Naive thymus-derived CD4-positive, alpha-beta T cell (primary cell): Measurements from ENCODE around the gene LRRC75B. TPM values are rescaled to one million over a fixed set of nuclear protein-coding genes. Genes with fewer than 3 reads are reported as not detected.

Source experiments
- ATAC-seq: fragments of 150-1000 bp; cut with Tn5 transposase; 2 replicates; pipeline ENCODE4 v1.10.0; 2021; ENCODE audit warnings: mild to moderate bottlenecking, moderate library complexity
- CTCF ChIA-PET: fragments of 350-600 bp; sonication (Branson Sonifier 250); formaldehyde crosslinking; loops from one replicate; lab custom pipeline; 2021; ENCODE audit warnings: antibody characterized with exemption; lab: Charles Lee
- POLR2A ChIA-PET: fragments of 350-600 bp; sonication (Branson Sonifier 250); formaldehyde crosslinking; loops from one replicate; lab custom pipeline; 2021; ENCODE audit warnings: antibody characterized with exemption, inconsistent platforms; lab: Charles Lee
- DNase-seq, 9 donors: peaks; one replicate each; pipeline versions ENCODE4 v3.0.0 to v3.0.0-alpha.2; 2020 to 2022; ENCODE audit warnings: mixed read lengths in 1 of 9
- H3K27ac ChIP-seq: one replicate; pipeline ENCODE4 v1.7.0; 2013; ENCODE audit warnings: mild to moderate bottlenecking, low read depth, low read length, moderate library complexity
- H3K27me3 ChIP-seq, 2 donors: one replicate each; pipeline ENCODE4 v1.7.0; 2013; ENCODE audit warnings: low read length in 2 of 2, mild to moderate bottlenecking in 2 of 2, moderate library complexity in 2 of 2; ENCODE audit not compliant: control insufficient read depth in 2 of 2, insufficient read depth in 2 of 2
- H3K36me3 ChIP-seq, 3 experiments: 1 replicate in 2 of 3; 2 replicates in 1 of 3; pipeline ENCODE4 v1.7.0; 2013; ENCODE audit warnings: low read length in 3 of 3, mild to moderate bottlenecking in 3 of 3, moderate library complexity in 1 of 3; ENCODE audit not compliant: insufficient read depth in 3 of 3, control insufficient read depth in 2 of 3
- H3K4me1 ChIP-seq, 2 donors: one replicate each; pipeline ENCODE4 v1.7.0; 2013; ENCODE audit warnings: low read length in 2 of 2, mild to moderate bottlenecking in 2 of 2, moderate library complexity in 1 of 2; ENCODE audit not compliant: control insufficient read depth in 2 of 2, insufficient read depth in 2 of 2
- H3K4me3 ChIP-seq: 2 replicates; pipeline ENCODE4 v1.7.0; 2013; ENCODE audit warnings: mild to moderate bottlenecking, low read length
- H3K9me3 ChIP-seq, 3 experiments: 1 replicate in 2 of 3; 2 replicates in 1 of 3; pipeline ENCODE4 v1.7.0; 2013; ENCODE audit warnings: low read length in 3 of 3; ENCODE audit not compliant: control insufficient read depth in 2 of 3
- H3K27ac Mint-ChIP-seq, 9 donors: one replicate each; pipeline ENCODE4 v1.8.0; 2020 to 2022; ENCODE audit warnings: mixed read lengths in 9 of 9, mild to moderate bottlenecking in 8 of 9, moderate library complexity in 5 of 9, inconsistent platforms in 2 of 9
- H3K27me3 Mint-ChIP-seq, 5 donors: one replicate each; pipeline ENCODE4 v1.8.0; 2021 to 2022; ENCODE audit warnings: mixed read lengths in 5 of 5, mild to moderate bottlenecking in 1 of 5
- H3K36me3 Mint-ChIP-seq, 5 donors: one replicate each; pipeline ENCODE4 v1.8.0; 2020 to 2022; ENCODE audit warnings: mixed read lengths in 5 of 5, mild to moderate bottlenecking in 3 of 5, inconsistent platforms in 1 of 5
- H3K4me1 Mint-ChIP-seq, 7 donors: one replicate each; pipeline ENCODE4 v1.8.0; 2020 to 2022; ENCODE audit warnings: mixed read lengths in 7 of 7, mild to moderate bottlenecking in 3 of 7, inconsistent platforms in 1 of 7
- H3K4me3 Mint-ChIP-seq, 10 donors: one replicate each; pipeline ENCODE4 v1.8.0; 2020 to 2022; ENCODE audit warnings: mild to moderate bottlenecking in 10 of 10, mixed read lengths in 10 of 10, moderate library complexity in 6 of 10, inconsistent platforms in 2 of 10
- H3K9me3 Mint-ChIP-seq, 11 donors: one replicate each; pipeline ENCODE4 v1.8.0; 2020 to 2022; ENCODE audit warnings: mixed read lengths in 11 of 11, mild to moderate bottlenecking in 4 of 11, inconsistent platforms in 1 of 11, moderate library complexity in 1 of 11
- intact Hi-C, 2 donors: fragments of 100-400 bp; cut with micrococcal nuclease; formaldehyde crosslinking; loops; one replicate each; pipeline ENCODE4 v1.15.1; 2023
- polyA plus RNA-seq, 2 donors: library from polyadenylated mRNA; unstranded; fragments of 300-500 nt; fragmentation: Illumina TruSeq; gene quantifications; one replicate each; pipeline ENCODE4 v1.2.3, GENCODE V29; 2021
- total RNA-seq, 6 experiments: library from RNA in 5 of 6; stranded (reverse) in 5 of 6; gene quantifications; 1 replicate in 5 of 6; 2 replicates in 1 of 6; pipeline ENCODE4 v1.2.3 and lab custom pipeline; 2021 to 2026

LRRC75B gene
- total and polyA plus RNA-seq, 7 experiments from 2014 or later = 2.4 to 2.5 TPM; not detected in 5

DNA sequence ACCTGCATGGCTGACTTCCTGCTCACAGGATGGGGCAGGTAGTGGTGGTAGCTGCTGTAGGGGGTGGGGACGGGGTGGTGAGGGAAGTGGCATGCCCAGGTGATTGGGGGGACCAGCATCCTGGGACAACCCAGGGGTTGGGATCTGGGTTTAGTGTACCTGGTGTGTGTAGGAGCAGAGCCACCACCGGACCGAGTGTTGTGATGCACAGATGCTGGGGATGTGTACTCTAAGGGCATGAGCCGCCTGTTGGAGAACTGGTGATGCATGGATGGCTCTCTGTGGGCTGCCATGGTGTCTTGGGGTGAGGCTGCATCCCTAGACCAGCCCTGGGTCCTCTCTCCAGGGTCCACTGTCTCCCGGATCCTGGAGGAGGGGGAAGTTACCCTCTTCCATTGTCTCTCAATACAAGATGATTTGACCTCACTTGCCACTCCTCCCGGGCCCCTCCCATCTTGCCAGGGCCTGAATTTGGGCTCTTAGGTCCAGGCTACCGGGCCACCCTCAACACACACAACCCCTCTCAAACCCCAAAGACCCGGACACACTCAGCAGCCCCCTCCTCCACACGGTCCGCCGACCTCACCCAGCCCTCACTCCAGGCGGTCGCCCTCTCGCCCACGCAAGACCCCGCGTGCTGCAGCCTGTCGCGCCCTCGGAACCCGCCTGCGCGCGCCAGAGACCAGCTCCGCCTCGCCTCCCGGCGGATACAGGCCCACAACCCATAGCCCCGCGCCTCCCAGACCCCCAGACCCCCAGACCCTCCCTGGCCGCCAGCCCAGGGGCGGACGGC, 619 bp downstream of the LRRC75B start:
- H3K4me3 Mint-ChIP-seq = peak overlapping the region; percentile 67 to 90 (median 82)
- CTCF ChIA-PET = no interaction called here
- peaks cover 0 to 9% (median 0%) of the 10 kb centered on the region in 5 donors for H3K36me3 Mint-ChIP-seq
- peaks cover 0 to 4% (median 0%) of the 10 kb centered on the region in 3 experiments for H3K36me3 ChIP-seq
- no peak overlapping the region for H3K27ac ChIP-seq
- H3K27me3 Mint-ChIP-seq = peaks cover 0 to 12% (median 4%) of the 10 kb centered on the region in 5 donors
- ATAC-seq = no peak
- POLR2A ChIA-PET = no interaction called here
- H3K4me1 Mint-ChIP-seq = peaks cover 0 to 11% (median 6%) of the 10 kb centered on the region in 7 donors
- H3K9me3 Mint-ChIP-seq = no peaks in the 10 kb centered on the region
- intact Hi-C loops = no loop called here
- H3K4me1 ChIP-seq = no peaks in the 10 kb centered on the region
- H3K27me3 ChIP-seq = no peaks in the 10 kb centered on the region
- DNase-seq = peak in 1 of 9 donors; percentile 41
- H3K4me3 ChIP-seq = no peak overlapping the region
- peak overlapping the region in 2 of 9 donors; percentile 46 to 54 for H3K27ac Mint-ChIP-seq
- H3K9me3 ChIP-seq = no peaks in the 10 kb centered on the region

DNA sequence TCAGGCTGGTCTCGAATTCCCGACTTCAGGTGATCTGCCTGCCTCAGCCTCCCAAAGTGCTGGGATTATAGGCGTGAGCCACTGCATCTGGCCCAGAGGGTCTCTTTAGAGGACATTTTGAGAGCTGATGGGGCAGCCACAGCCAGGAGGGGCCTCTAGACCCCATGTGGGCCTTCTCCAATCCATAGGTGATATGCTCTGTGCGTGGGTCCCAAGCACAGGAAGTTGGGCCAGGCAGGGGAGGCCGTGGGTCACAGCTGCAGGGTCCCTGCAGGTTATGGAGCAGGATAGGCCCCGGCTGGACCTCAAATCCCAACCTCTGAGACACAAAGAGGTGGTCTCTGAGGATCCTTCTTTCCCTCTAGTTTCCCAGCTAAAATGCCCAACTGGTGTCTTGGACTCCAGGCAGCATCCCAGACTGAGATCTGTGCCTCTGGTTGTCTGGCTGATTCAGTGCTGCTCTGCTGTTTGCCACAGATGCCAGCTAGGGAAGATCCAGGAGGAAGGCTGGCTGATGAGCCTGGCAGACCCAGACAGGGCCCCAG, 1.5 kb downstream of the LRRC75B start:
- Histone ChIP-seq H3K4me3 (no peak overlapping the region), H3K36me3 (peaks cover 0 to 7% (median 0%) of the 10 kb centered on the region in 3 experiments), H3K4me1 (no peaks in the 10 kb centered on the region), H3K27ac (no peak overlapping the region), H3K9me3 (no peaks in the 10 kb centered on the region), H3K27me3 (no peaks in the 10 kb centered on the region)
- ChIA-PET POLR2A (no interaction called here), CTCF (interaction anchor here (0.5 to 0.6 kb wide), 2 partner anchors 89 to 1648 kb away, joined by 3 read pairs; no protein-coding TSS in a partner anchor)
- Mint-ChIP-seq H3K27me3 (peaks cover 0 to 12% (median 4%) of the 10 kb centered on the region in 5 donors), H3K27ac (no peak overlapping the region), H3K4me1 (peaks cover 0 to 11% (median 6%) of the 10 kb centered on the region in 7 donors), H3K4me3 (peak overlapping the region in 2 of 10 donors; percentile 8 to 85), H3K9me3 (no peaks in the 10 kb centered on the region), H3K36me3 (peaks cover 0 to 9% (median 0%) of the 10 kb centered on the region in 5 donors)
- intact Hi-C loops = no loop called here
- ATAC-seq = no peak
- no peak for DNase-seq

DNA sequence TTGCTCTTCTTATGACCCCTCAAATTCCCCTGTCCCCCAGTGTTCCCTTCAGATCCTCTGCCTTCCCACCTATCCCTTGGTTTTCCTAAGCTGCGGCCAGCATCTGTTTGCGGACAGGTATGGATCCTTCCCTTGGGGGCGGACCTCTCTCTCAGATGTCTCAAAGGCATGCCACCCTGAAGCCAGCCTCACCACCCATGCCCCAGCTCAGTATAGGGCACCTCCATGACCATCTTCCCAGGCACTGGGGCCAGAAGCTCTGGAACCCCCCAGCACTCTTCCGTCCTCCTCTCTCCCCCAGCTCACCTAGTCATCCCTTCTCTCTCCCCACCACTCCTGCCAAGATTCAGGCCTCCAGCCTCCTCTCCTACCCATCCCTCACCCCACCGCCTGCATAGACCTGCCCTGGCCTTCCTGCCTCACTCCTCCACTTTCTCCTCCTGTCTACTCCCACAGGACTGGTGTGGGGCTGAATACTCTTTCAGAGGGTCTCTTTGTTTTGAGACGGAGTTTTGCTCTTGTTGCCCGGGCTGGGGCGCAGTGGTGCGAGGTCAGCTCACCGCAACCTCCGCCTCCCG, 2.2 kb downstream of the LRRC75B start:
- Mint-ChIP-seq H3K27me3 (peaks cover 0 to 12% (median 4%) of the 10 kb centered on the region in 5 donors), H3K4me3 (no peak overlapping the region), H3K36me3 (peaks cover 0 to 9% (median 0%) of the 10 kb centered on the region in 5 donors), H3K27ac (no peak overlapping the region), H3K9me3 (no peaks in the 10 kb centered on the region), H3K4me1 (peaks cover 0 to 11% (median 6%) of the 10 kb centered on the region in 7 donors)
- Histone ChIP-seq H3K4me1 (no peaks in the 10 kb centered on the region), H3K4me3 (no peak overlapping the region), H3K9me3 (no peaks in the 10 kb centered on the region), H3K27ac (no peak overlapping the region), H3K36me3 (peaks cover 0 to 7% (median 0%) of the 10 kb centered on the region in 3 experiments), H3K27me3 (no peaks in the 10 kb centered on the region)
- no peak for DNase-seq
- intact Hi-C loops = no loop called here
- POLR2A ChIA-PET = no interaction called here
- no peak for ATAC-seq
- CTCF ChIA-PET = no interaction called here

DNA sequence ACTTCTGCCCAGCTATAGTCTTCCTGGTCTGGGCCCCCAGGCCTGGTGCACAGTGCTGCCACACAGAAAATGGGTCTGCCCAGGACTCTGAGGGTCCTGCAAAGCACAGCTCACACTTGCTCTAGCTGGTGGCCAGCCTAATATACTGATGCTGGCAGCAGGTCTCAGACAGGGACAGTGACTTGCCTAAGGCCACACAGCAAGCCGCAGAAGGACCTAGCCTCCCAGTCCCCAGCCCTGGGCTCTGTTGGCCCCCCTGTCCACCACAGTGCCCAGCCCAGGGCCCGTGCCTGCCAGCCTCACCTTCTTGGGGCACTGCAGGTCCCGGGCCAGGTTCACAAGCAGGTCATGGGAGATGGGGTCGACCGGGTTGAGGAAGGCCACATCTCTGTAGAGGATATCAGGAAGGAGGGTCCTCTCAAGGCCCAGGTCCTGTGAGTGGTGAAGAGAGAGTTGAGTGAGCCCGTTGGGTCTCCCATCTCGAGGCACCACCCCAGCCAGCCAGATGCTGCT, 3.3 kb downstream of the LRRC75B start:
- no peak for DNase-seq
- ChIA-PET POLR2A (no interaction called here), CTCF (no interaction called here)
- Mint-ChIP-seq H3K27me3 (peaks cover 0 to 12% (median 4%) of the 10 kb centered on the region in 5 donors), H3K36me3 (peaks cover 0 to 9% (median 0%) of the 10 kb centered on the region in 5 donors), H3K9me3 (no peaks in the 10 kb centered on the region), H3K4me1 (peaks cover 0 to 11% (median 6%) of the 10 kb centered on the region in 7 donors), H3K27ac (no peak overlapping the region), H3K4me3 (no peak overlapping the region)
- Histone ChIP-seq H3K9me3 (no peaks in the 10 kb centered on the region), H3K4me3 (no peak overlapping the region), H3K27me3 (no peaks in the 10 kb centered on the region), H3K27ac (no peak overlapping the region), H3K36me3 (peaks cover 0 to 7% (median 0%) of the 10 kb centered on the region in 3 experiments), H3K4me1 (no peaks in the 10 kb centered on the region)
- no peak for ATAC-seq
- intact Hi-C loops = no loop called here

DNA sequence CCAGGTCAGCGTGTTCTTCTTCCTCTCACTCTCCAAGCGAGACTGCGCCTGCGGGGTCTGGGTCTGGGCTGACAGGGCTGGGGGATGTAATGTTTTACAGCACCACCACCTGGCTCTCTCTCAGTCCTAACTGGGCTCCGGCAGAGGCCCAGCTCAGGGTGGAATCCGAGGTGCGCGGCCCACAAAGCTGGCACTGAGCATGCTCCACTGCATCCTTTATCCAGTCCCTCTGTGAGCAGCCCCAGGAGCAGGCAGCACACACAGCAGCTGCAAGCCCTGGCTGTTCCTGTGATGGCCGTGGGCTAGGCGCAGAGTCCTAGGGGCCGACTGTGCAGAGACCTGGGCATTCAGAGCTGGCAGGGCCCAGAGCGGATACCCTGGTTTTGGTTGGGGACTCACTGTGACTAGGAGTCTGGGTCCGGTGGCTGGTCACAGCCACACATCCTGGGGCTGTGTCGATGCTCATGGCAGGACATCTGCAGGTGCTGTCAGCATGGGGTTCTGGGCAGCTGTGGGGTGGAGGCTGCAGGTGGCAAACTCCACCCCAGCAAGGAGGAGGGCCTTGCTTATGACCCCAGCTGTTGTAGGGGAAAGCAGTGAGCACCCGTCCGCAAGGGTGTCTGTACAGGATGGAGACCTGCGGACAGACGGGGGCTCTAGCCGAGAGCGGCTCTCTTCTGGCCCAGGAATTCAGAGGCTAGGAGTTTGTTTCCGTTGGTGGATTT, 4.0 kb downstream of the LRRC75B start:
- DNase-seq (no peak), ATAC-seq (no peak)
- Mint-ChIP-seq H3K4me1 (peaks cover 0 to 11% (median 6%) of the 10 kb centered on the region in 7 donors), H3K9me3 (no peaks in the 10 kb centered on the region), H3K27me3 (peaks cover 0 to 12% (median 4%) of the 10 kb centered on the region in 5 donors), H3K27ac (no peak overlapping the region), H3K4me3 (no peak overlapping the region), H3K36me3 (peaks cover 0 to 9% (median 0%) of the 10 kb centered on the region in 5 donors)
- H3K4me3 ChIP-seq = no peak overlapping the region
- H3K36me3 ChIP-seq = peaks cover 0 to 7% (median 0%) of the 10 kb centered on the region in 3 experiments
- CTCF ChIA-PET = no interaction called here
- no peaks in the 10 kb centered on the region for H3K4me1 ChIP-seq
- H3K9me3 ChIP-seq = no peaks in the 10 kb centered on the region
- intact Hi-C loops = no loop called here
- H3K27ac ChIP-seq = no peak overlapping the region
- POLR2A ChIA-PET = no interaction called here
- H3K27me3 ChIP-seq = no peaks in the 10 kb centered on the region

DNA sequence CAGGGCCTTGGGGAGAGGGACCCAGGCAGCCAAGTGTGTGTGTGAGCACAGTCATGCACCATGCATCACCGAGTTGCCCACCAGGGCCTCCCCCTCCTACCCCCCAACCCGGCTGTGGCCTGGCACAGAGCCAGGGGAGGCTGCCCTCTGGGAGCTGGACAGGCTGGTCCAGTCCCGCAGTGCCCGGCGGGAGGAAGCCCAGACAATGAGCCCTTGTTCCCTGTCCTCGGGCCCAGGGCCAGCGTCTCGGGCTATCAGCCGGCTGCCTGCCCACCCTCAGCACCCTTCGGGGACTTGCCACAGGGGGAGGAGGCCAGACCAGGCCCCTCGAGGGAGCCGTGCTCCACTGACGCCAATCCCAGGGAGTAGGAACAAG, 4.5 kb downstream of the LRRC75B start:
- Histone ChIP-seq H3K4me3 (no peak overlapping the region), H3K27ac (no peak overlapping the region), H3K9me3 (no peaks in the 10 kb centered on the region), H3K27me3 (no peaks in the 10 kb centered on the region), H3K36me3 (peaks cover 0 to 7% (median 0%) of the 10 kb centered on the region in 3 experiments), H3K4me1 (no peaks in the 10 kb centered on the region)
- POLR2A ChIA-PET = no interaction called here
- Mint-ChIP-seq H3K27ac (no peak overlapping the region), H3K9me3 (no peaks in the 10 kb centered on the region), H3K27me3 (peaks cover 0 to 12% (median 4%) of the 10 kb centered on the region in 5 donors), H3K36me3 (peaks cover 0 to 9% (median 0%) of the 10 kb centered on the region in 5 donors), H3K4me3 (no peak overlapping the region), H3K4me1 (peaks cover 0 to 12% (median 6%) of the 10 kb centered on the region in 7 donors)
- CTCF ChIA-PET = no interaction called here
- intact Hi-C loops = no loop called here
- DNase-seq = no peak
- ATAC-seq = no peak
